Erythroblast (primary cell): ENCODE results near the gene ATXN8OS.

Source experiments
- GATA1 ChIP-seq: IDR thresholded peaks from 2 replicates; pipeline ENCODE4 v1.6.1; 2011; ENCODE audit warnings: low read depth, mild to moderate bottlenecking, control low read depth, low read length, moderate library complexity
- POLR2A ChIP-seq: IDR thresholded peaks from 2 replicates; pipeline ENCODE4 v1.6.1; 2011; ENCODE audit warnings: mild to moderate bottlenecking, low read length

DNA sequence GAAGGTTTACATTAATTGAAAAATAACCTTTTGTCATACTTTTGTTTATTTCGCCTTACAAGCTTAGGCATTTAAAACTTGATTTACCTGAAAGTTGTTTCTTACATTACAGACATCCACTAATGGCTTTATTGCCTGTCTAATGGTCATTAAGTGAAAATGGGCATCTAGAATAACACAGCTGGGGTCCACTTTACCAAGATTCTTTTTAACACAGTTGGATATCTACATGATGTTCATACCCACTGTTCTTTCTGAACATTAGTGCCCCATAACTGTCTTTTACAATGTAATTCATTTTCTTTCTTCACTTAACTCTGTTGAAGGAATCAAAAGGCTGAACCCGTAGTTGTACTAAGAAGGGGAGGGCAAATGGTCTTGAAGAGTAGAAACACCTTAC, 20.5 kb downstream of the ATXN8OS start:
- TF ChIP-seq POLR2A: no peak
- no peak for TF ChIP-seq GATA1
